Measurements from ENCODE around the gene HES6.

The HES6 gene

GRCh38 chr2:238233625-238234024, 6.2 kb downstream of the HES6 start:
- DNase-seq (ENCODE audit: low read depth): no peak

- DNase-seq (ENCODE audit: low read depth): no peak
Observed at GRCh38 chr2:238231809-238232208, 8.0 kb downstream of the HES6 start.

DNA sequence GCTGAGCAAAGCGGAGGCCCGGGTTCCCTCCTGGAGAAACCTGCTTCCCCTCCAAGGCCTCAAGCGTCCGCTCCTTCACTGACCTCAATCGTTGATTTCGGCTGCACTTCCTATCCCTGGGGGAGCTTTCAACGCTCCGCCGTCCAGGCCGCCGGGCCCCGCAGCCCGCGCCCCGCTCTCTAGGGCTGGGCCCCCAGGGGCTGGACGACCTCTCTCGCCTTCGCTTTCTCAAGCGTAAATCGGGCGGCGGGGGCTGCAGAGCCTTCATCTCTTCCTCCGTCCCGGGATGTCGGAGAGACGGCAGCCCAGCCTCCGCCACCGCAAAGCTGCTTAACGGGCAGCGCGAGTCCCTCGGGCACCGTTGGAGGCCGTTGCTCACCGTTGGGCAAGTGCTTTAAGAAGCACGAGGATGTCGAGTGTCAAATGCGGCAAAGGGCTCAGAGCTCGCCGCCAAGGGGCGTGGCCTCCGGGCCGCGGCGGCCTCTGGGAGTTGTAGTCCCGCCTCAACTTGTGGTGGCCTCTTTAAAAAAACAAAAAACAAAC, 8.5 kb downstream of the HES6 start:
- peak; percentile 69 for DNase-seq (ENCODE audit: low read depth)

DNA sequence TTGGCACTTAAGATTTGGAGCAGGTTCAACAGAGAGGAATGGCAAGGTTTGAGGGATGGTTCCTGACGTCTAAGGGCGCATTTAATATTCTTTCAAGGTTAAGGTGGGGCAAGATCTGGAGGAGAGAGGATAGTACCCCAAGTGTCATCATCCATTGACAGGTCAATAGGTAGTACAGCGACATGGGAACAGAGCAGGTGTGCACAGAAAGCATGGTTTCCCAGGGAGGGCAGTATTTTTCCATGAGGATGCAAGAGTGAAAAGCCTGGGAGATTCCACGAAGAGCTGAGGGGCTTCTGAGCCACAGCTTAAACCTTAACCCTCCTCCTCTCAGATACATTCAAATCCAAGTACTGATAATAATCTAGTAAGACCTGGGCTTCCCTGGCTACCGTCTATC, 9.1 kb downstream of the HES6 start:
- DNase-seq (ENCODE audit: low read depth): no peak

DNA sequence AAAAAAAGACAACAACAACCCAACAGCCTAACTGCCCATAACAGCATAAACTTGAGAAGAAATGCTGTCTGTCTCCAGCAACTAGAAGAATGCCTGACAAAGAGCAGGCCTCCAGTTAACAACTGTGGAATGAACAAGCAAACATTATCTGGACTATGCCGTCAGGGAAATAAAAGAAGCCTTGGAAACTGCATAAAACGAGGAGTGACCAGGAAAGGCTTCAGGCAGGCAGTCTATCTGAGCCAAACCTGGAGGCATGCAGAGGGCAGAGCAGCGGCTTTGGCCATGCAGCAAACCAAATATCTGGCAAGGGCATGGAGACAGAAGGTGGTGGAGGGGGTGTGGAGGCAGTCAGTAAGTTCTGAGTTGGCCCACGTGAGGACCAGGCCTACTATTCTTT, 11.1 kb downstream of the HES6 start:
- no peak for DNase-seq (ENCODE audit: low read depth)

- DNase-seq (ENCODE audit: low read depth): no peak
Observed at GRCh38 chr2:238227587-238228032, 12.2 kb downstream of the HES6 start.

GRCh38 chr2:238226698-238227586, 12.9 kb downstream of the HES6 start:
- no peak for DNase-seq (ENCODE audit: low read depth)

GRCh38 chr2:238225911-238226697, 13.7 kb downstream of the HES6 start:
- no peak for DNase-seq (ENCODE audit: low read depth)

DNA sequence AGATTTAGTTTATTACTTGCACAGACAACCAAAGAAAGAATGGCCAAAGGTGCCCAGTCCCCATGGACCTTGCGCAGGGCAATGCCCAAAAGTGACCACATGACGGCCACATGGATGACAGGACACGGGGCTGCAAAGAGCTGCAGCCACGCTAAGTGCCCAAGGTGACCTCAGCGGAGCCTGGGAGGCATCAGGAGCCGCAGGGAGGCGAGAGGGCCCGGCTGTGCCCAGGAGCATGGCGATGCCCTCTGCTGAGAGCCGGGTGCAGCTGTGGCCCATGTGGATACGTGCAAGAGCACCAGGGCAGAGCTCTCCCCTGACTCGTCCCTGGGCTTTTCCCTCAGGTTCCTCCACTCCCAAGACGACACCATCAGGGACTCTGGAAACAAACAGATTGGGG, 14.7 kb downstream of the HES6 start:
- no peak for DNase-seq (ENCODE audit: low read depth)

- no peak for DNase-seq (ENCODE audit: low read depth)
Observed at GRCh38 chr2:238224356-238225035, 15.3 kb downstream of the HES6 start.

DNA sequence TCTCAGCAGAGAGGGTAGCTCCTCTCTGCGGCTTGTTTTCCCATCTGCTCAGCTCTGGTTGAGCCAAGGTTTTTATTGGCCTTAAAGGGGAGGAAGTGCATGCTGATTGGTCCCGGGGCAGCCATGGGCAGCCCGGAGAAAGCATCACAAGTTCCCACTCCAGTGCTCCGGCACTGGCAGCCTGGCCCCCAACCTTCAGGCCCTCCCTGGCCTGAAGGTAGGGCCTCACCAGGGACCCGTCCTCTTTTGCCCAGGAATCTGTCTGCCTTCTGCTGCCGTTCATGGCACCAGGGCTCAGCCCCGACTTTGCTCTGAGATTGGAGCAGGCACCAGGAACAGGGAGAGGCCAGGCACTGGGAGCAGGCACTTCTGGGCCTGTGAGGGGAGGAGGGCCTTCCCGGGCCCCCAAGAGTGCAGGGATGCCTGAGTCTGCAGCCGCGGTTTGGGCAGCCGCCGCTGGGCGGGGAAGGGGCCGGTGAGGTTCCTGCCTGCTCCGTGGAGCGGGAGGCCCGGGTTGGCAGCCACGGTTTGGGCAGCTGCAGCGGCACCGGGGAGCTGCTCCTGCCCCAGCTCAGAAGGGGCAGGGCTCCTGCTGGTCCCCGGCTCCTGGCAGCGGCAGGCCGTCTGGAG, 18.8 kb downstream of the HES6 start:
- DNase-seq (ENCODE audit: low read depth): no peak

GRCh38 chr2:238220274-238220891, 19.5 kb downstream of the HES6 start:
- DNase-seq (ENCODE audit: low read depth): no peak

DNA sequence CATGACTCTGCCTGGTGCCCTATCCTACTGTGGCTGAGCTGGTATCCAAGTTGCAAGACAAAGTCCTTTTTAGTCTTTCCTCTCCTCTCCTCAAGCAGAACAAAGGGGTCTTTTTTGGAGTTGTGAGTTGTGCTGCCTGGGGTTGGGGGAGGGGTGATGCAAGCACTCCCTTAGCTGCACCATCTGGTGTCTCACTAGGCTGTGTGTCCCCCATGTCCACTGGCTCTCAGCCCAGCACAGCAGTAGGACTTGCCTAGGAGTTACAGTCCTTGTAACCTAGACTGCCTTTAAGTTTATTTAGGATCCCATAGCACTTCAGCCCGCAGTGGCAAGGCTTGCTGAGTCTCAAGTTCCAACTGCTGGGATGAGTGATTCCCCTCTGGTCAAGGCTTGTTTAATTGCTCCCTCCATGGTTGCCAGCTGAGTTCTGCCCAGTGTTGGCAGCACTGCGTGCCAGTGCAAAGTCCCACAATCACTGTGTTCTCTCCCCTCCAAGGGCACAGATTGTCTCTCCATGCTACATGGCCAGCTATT, 23.1 kb downstream of the HES6 start:
- no peak for DNase-seq (ENCODE audit: low read depth)

GRCh38 chr2:238207006-238207405, 32.8 kb downstream of the HES6 start:
- DNase-seq (ENCODE audit: low read depth): no peak

GRCh38 chr2:238203973-238204683, 35.7 kb downstream of the HES6 start:
- DNase-seq (ENCODE audit: low read depth): no peak

- DNase-seq (ENCODE audit: low read depth): peak; percentile 85
Observed at GRCh38 chr2:238203094-238203972, 36.5 kb downstream of the HES6 start, which contains the start of gene ILKAP. Gene ILKAP, minus strand, starts transcription at chr2:238203695. Its CDS starts 142 bp downstream, at chr2:238203553.

DNA sequence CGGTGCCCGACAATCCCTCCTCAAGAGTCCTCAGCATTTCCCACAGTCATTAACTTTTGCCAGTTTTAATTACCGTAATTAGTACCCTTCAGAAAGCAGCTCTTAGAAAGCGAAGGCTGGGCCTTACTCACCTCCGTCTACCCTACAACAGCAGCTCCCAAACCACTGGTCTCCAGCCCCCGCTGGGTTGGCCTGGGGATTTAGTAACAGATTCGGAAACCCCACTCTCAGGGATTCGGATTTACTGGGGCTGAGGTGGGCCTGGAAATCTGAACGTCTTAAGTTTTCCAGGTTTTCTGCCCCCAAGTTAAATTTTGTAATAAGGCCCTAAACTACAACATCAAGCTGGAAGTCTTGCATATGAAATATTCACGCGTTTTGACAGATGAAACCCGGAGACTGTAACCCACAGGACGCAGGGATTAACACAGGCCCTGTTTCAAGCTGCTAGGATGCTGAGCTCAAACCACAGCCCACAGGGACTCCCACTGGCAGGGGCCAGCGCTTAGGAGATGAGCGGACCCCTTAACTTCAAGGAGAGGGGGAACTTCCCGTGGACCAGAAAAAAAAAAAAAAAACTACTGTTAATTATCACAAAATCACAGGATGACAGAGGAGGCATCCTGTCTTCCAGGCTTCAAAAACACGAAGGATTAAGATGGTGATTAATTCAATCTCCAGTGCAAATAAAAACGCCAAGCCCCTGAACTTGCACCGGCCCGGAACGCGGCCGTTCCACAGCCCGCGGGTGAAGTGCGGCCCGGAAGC, 37.3 kb downstream of the HES6 start:
- no peak for DNase-seq (ENCODE audit: low read depth)

- no peak for DNase-seq (ENCODE audit: low read depth)
Observed at GRCh38 chr2:238190445-238190844, 49.4 kb downstream of the HES6 start.
